ENCODE data around the gene DAAM2. TPM values are rescaled to one million over a fixed set of nuclear protein-coding genes. Genes with fewer than 3 reads are reported as not detected.

DAAM2 gene
- total RNA-seq, 3 donors from 2014 or later = 0.05 TPM; not detected in 2

DNA sequence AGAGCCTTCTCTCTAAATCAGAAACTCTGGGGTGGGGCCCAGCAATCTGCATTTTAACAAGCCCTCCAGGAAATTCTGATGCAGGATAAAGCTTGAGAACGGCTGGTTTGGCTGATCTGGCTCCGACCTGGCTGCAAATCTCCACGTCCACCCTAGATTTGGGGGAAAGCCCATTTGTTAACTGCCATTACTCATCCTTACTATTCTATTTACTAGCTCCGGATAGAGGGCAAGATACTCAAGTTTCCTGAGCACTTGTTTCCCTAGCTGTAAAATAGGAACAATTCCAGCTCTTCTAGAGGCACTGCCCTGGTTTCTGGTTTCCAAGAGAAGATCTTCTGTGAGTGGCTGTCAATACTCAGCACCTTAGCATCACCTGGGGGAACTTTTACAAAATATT lies 44.4 kb downstream of the DAAM2 start:
- no peak for ATAC-seq
- H3K36me3 Mint-ChIP-seq (ENCODE audit: insufficient read depth) = no peaks in the 10 kb centered on the region
- no peak overlapping the region for H3K4me3 Mint-ChIP-seq
- H3K27me3 Mint-ChIP-seq (ENCODE audit: low read depth) = peaks cover 29% of the 10 kb centered on the region
- no peaks in the 10 kb centered on the region for H3K9me3 Mint-ChIP-seq
- H3K4me1 Mint-ChIP-seq (ENCODE audit: low read depth) = no peaks in the 10 kb centered on the region
- no peak for DNase-seq

DNA sequence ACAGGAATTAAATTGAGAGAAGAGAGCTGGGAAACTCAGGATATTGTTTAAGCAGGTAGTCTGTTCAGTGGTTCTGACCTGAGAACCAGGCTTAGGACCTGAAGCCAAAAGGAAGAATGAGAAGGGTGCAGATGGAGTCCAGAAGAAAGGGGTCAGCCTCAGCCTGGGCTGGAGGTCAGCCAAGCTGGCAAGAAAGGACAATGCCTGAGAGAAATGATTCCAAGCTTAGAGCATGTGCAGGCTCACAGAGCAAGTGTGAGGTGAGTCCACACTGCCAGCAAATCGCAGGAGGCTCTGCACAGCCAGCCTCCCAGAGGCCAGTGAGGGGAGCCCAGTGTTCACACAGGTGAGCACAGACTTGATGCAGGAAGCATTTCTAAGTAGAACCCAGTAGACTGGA lies 47.3 kb downstream of the DAAM2 start:
- Mint-ChIP-seq H3K36me3 (ENCODE audit: insufficient read depth) (no peaks in the 10 kb centered on the region), H3K9me3 (no peaks in the 10 kb centered on the region), H3K4me3 (no peak overlapping the region), H3K4me1 (ENCODE audit: low read depth) (no peaks in the 10 kb centered on the region), H3K27me3 (ENCODE audit: low read depth) (peaks cover 29% of the 10 kb centered on the region)
- ATAC-seq = no peak
- DNase-seq = no peak

DNA sequence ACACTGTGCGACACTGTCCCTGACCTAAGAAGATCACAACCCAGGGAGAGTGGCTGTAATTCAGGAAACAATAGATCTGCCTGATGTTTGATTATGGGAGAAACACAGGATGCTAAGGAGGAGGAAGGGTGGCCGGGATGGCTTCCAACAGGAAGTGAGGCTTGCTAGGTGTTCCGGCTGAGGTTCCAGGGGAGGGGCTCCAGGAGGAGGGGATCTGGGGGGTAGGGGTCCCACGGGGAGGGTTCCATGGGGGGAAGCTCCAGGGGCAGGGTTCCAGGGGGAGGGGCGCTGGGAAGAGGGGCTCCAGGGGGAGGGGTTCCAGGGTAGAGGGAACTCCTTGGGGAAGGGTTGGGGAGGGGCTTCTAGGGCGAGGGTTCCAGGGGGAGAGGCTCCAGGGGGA lies 48.6 kb downstream of the DAAM2 start:
- DNase-seq (no peak), ATAC-seq (no peak)
- H3K27me3 Mint-ChIP-seq (ENCODE audit: low read depth) = peaks cover 21% of the 10 kb centered on the region
- H3K4me1 Mint-ChIP-seq (ENCODE audit: low read depth) = no peaks in the 10 kb centered on the region
- no peak overlapping the region for H3K4me3 Mint-ChIP-seq
- no peaks in the 10 kb centered on the region for H3K9me3 Mint-ChIP-seq
- H3K36me3 Mint-ChIP-seq (ENCODE audit: insufficient read depth) = no peaks in the 10 kb centered on the region

DNA sequence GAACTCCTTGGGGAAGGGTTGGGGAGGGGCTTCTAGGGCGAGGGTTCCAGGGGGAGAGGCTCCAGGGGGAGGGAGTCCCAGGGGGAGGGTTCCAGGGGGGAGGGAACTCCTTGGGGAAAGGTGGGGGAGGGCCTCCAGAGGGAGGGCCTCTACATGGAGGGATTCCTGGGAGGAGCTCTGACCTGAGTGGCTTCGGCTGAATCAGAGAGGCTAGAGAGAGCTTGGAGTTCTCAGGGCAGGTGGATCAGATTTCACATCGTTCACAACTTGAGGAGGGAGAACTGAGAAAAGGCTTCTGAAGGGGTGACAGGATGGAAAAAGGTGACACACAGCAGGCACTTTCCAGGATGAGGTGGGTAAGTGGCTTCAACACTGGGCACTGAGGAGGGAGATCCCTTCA lies 49.1 kb downstream of the DAAM2 start:
- DNase-seq = no peak
- H3K36me3 Mint-ChIP-seq (ENCODE audit: insufficient read depth) = no peaks in the 10 kb centered on the region
- no peak overlapping the region for H3K4me3 Mint-ChIP-seq
- no peaks in the 10 kb centered on the region for H3K4me1 Mint-ChIP-seq (ENCODE audit: low read depth)
- peaks cover 21% of the 10 kb centered on the region for H3K27me3 Mint-ChIP-seq (ENCODE audit: low read depth)
- no peaks in the 10 kb centered on the region for H3K9me3 Mint-ChIP-seq
- ATAC-seq = no peak

DNA sequence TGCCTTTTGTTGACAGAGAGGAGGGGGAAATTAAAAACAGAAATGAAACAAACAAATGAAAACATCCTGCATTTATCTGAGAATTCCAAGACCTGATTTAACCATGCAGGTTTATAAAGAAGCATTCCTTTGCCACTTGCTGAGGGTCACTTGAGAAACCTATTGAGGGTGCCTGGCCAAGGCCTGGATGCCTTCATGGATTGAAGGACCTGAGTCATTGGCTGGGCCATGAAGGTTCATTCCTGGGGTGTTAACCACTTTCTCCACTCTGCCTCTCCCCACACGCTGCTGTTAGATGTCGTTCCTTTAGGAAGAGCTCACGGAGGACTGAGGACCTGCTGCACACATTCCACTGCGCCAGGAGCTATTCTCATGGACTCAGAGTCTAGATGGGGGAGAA lies 49.7 kb downstream of the DAAM2 start:
- no peaks in the 10 kb centered on the region for H3K9me3 Mint-ChIP-seq
- H3K36me3 Mint-ChIP-seq (ENCODE audit: insufficient read depth) = no peaks in the 10 kb centered on the region
- no peaks in the 10 kb centered on the region for H3K4me1 Mint-ChIP-seq (ENCODE audit: low read depth)
- H3K27me3 Mint-ChIP-seq (ENCODE audit: low read depth) = peaks cover 19% of the 10 kb centered on the region
- DNase-seq = no peak
- no peak for ATAC-seq
- no peak overlapping the region for H3K4me3 Mint-ChIP-seq

DNA sequence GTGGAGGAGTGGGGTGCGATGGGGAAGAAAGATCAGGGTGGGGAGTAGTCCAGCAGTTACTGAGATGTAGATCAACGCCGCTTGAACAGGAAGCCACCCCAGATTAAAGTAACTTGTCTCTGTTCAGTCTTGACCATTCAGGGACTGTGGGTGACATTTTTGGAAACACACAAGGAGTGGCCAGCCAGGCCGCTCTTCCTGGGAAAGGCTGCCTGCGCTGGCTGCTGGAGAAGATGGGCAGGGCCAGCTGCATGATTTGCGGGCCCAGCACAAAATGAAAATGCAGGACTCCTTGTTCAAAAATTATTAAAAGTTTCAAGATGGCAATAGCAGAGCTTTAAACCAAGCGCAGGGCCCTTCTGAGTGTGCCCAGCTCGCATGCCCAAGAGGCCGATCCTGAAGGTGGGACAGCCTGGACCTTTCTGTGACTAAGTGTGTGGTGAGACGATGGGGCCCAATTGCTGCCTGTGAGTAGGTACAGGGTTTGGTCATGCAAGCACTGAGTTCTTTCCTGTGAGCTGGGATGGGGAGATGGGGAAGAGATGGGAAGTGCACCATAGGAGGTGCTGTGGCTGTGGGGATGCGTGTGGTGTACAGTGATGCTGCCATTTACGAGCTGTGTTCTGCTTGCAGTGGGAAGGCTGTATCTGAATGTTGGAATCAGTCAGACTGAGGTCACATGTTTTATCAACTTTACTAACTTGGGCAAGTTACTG lies 51.3 kb downstream of the DAAM2 start:
- DNase-seq (no peak), ATAC-seq (no peak)
- Mint-ChIP-seq H3K9me3 (no peaks in the 10 kb centered on the region), H3K4me3 (no peak overlapping the region), H3K36me3 (ENCODE audit: insufficient read depth) (no peaks in the 10 kb centered on the region), H3K27me3 (ENCODE audit: low read depth) (peaks cover 15% of the 10 kb centered on the region), H3K4me1 (ENCODE audit: low read depth) (no peaks in the 10 kb centered on the region)

DNA sequence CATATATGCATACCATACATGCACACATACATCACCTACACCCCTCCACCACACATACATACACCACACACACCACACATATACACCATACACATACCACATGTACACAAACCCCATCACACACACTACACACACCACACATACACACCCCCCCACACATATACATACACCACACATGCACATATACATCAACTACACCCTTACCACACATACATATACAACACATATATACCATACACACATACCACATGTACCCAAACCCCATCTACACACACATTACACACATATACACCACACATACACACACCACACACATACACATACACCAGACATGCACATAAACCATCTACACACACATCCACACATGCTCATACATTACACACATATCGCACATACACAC lies 52.7 kb downstream of the DAAM2 start:
- no peak overlapping the region for H3K4me3 Mint-ChIP-seq
- DNase-seq (no peak), ATAC-seq (no peak)
- no peaks in the 10 kb centered on the region for H3K36me3 Mint-ChIP-seq (ENCODE audit: insufficient read depth)
- no peaks in the 10 kb centered on the region for H3K9me3 Mint-ChIP-seq
- H3K4me1 Mint-ChIP-seq (ENCODE audit: low read depth) = no peaks in the 10 kb centered on the region
- peaks cover 5% of the 10 kb centered on the region for H3K27me3 Mint-ChIP-seq (ENCODE audit: low read depth)

DNA sequence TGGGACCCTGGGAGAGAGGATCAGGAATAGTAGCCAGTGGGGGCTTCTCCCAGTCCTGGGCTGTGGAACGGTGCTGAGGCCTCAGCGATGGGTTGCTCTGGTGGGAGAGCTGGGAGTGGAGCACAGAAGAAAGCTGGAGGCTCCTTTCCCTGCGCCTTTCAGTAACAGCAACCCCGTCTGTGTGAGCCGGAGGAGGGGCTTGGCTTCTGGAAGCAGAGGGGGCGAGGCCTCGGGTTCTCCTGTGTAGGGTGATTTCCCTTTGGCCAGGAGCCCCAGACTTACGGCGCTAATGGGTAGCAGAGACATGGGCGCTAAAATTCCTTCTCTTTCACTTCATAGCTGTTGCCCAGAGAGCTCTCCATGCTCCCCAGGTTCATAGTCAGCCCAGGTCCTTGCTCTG lies 55.0 kb downstream of the DAAM2 start:
- DNase-seq (no peak), ATAC-seq (no peak)
- Mint-ChIP-seq H3K4me3 (no peak overlapping the region), H3K9me3 (no peaks in the 10 kb centered on the region), H3K36me3 (ENCODE audit: insufficient read depth) (no peaks in the 10 kb centered on the region), H3K27me3 (ENCODE audit: low read depth) (peaks cover 12% of the 10 kb centered on the region), H3K4me1 (ENCODE audit: low read depth) (no peaks in the 10 kb centered on the region)

DNA sequence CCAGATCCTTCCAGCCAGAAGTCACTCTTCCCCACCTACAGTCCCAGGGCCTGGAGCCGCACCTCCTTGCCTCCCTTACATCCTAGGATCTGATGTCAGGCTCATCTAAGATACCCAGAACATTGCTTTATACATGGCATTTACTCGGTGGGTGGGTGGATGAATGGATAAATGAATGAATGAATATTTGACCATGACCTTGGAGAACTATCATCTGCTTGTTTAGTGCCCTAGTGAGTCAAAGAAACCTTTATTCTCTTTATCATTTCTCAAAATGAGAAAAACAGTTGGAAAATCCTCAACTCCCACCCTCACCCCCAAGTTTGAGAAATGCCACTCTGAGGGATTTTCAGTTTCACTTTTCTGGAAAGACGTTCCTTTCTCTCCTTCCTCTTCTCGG lies 56.0 kb downstream of the DAAM2 start:
- DNase-seq (no peak), ATAC-seq (no peak)
- Mint-ChIP-seq H3K36me3 (ENCODE audit: insufficient read depth) (no peaks in the 10 kb centered on the region), H3K4me3 (no peak overlapping the region), H3K4me1 (ENCODE audit: low read depth) (no peaks in the 10 kb centered on the region), H3K27me3 (ENCODE audit: low read depth) (peaks cover 12% of the 10 kb centered on the region), H3K9me3 (no peaks in the 10 kb centered on the region)

DNA sequence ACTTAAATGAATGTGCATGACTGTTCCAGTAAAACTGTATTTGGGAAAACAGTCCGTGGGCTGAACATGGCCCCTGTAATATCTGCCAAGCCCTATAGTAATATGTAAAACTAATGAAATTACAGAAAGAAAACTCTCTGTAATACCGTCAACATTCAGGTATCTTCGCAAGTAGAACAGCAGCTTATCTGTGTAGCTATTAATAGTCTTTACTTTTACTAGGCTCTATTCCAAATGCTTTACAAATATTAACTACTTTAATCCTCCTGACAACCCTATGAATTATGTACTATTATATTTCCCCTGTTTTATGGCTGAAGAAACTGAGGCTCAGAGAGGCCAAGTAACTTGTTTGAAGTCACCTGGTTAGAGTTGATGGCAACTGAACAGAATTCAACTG lies 57.1 kb downstream of the DAAM2 start:
- ATAC-seq (no peak), DNase-seq (no peak)
- Mint-ChIP-seq H3K27me3 (ENCODE audit: low read depth) (peaks cover 13% of the 10 kb centered on the region), H3K4me3 (no peak overlapping the region), H3K9me3 (no peaks in the 10 kb centered on the region), H3K4me1 (ENCODE audit: low read depth) (no peaks in the 10 kb centered on the region), H3K36me3 (ENCODE audit: insufficient read depth) (no peaks in the 10 kb centered on the region)

DNA sequence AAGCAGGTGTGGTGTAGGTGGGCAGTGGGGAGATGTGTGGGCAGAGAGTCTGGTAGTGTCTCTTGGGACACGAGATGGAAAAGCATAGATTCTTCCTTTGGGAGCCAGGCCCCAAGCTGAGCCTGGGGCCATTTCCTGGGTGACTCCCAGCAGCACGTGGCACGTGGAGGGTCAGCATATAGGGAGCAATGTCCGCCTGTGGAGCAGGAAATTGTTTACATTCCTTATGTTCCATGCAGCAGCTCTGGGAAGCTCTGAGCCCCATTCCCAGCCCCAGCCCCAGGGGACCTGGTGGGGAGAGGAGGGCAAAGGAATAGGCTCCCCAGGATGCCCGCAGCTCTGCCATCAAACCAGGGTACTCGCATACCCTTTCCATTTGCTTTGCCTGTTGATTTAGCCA lies 57.6 kb downstream of the DAAM2 start:
- no peak overlapping the region for H3K4me3 Mint-ChIP-seq
- DNase-seq (no peak), ATAC-seq (no peak)
- no peaks in the 10 kb centered on the region for H3K4me1 Mint-ChIP-seq (ENCODE audit: low read depth)
- peaks cover 13% of the 10 kb centered on the region for H3K27me3 Mint-ChIP-seq (ENCODE audit: low read depth)
- H3K36me3 Mint-ChIP-seq (ENCODE audit: insufficient read depth) = no peaks in the 10 kb centered on the region
- no peaks in the 10 kb centered on the region for H3K9me3 Mint-ChIP-seq

DNA sequence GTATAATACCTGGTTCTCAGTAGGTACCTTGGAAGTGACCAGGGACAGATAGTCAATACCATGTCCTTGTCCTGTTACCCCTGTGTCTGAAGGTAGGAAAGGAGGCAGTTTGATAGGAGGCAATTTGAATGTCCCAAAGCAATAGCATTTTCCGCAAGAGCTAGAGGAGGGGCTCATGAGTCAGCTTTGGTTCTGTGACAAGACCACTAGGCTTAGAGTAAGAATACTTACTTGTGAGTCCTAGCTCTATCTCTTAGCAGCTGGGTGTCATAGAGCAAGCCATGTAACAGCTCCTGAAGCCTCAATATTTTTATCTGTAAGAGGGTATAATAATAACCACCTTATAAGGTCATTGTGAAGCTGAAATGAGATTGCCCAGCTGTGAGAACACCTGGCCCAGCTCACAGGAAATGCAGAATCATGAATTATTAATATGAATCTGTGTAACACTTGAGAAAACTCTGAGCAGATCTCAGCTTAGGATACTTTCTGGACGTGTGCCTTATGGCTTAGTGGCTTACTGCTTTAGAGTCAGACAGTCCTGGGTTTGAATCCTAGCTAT lies 58.6 kb downstream of the DAAM2 start:
- H3K36me3 Mint-ChIP-seq (ENCODE audit: insufficient read depth) = no peaks in the 10 kb centered on the region
- H3K4me3 Mint-ChIP-seq = no peak overlapping the region
- H3K27me3 Mint-ChIP-seq (ENCODE audit: low read depth) = peaks cover 16% of the 10 kb centered on the region
- no peaks in the 10 kb centered on the region for H3K4me1 Mint-ChIP-seq (ENCODE audit: low read depth)
- ATAC-seq = no peak
- H3K9me3 Mint-ChIP-seq = no peaks in the 10 kb centered on the region
- no peak for DNase-seq

DNA sequence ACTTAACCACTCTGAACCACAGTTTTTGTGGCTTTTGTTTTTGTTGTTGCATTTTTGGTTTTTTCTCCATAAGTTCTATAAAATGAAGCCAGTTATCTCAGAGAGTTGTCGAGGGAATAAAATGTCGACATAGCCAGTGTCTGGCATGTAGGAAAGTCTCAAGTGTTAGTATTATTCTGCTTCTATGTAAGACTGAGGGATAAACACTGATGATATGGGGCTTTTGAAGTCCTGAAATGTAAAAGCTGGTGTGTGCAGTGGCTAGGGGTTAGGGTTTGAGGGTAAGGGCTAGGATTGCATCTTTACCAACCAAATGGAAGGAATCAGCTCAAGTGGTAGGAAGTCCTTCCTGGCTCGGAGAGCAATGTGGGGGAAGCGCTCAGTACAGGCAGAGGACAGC lies 59.2 kb downstream of the DAAM2 start:
- Mint-ChIP-seq H3K4me3 (no peak overlapping the region), H3K36me3 (ENCODE audit: insufficient read depth) (no peaks in the 10 kb centered on the region), H3K4me1 (ENCODE audit: low read depth) (no peaks in the 10 kb centered on the region), H3K27me3 (ENCODE audit: low read depth) (peaks cover 16% of the 10 kb centered on the region), H3K9me3 (no peaks in the 10 kb centered on the region)
- no peak for DNase-seq
- no peak for ATAC-seq

DNA sequence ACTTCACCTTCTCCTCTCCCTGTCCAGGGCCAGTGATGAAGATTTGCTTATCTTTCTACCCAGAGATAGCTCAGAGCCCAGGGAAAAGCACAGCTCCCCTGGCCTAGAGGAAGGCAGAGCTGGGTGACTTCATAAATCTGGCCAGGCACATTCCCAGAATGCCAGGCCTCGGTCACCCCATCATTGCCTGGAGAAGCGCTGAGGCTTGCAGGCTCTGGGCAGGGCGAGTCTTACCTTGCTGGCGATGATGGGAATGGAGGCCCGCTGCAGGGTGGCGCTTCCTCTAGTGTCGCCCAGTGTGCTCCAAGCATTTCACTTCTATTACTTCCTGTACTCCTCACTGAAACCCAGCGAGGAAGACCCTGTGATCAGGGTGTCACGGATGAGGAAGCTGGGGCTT lies 60.1 kb downstream of the DAAM2 start:
- DNase-seq = no peak
- H3K9me3 Mint-ChIP-seq = no peaks in the 10 kb centered on the region
- H3K36me3 Mint-ChIP-seq (ENCODE audit: insufficient read depth) = no peaks in the 10 kb centered on the region
- peaks cover 22% of the 10 kb centered on the region for H3K27me3 Mint-ChIP-seq (ENCODE audit: low read depth)
- no peaks in the 10 kb centered on the region for H3K4me1 Mint-ChIP-seq (ENCODE audit: low read depth)
- ATAC-seq = no peak
- no peak overlapping the region for H3K4me3 Mint-ChIP-seq

DNA sequence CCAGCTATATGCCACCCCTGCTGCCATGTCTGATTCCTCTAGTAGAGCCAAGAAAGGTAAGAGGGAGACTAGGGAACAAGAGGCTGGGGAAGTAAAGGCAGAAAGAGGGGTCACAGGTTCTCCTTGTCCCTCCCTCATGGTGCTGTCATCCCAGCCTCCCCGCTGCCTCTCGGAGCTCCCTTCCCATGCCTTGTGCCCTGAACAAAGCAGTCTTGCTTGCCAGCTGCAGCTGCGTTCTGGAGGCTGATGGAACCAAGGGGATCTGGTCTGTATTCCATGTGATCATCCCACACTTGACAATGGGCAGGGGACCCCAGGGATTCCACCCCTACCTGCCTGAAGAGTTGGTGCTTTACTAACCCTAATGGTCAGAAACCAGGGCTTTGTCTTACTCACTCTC lies 61.4 kb downstream of the DAAM2 start:
- ATAC-seq (no peak), DNase-seq (no peak)
- Mint-ChIP-seq H3K4me1 (ENCODE audit: low read depth) (no peaks in the 10 kb centered on the region), H3K9me3 (no peaks in the 10 kb centered on the region), H3K4me3 (no peak overlapping the region), H3K27me3 (ENCODE audit: low read depth) (peaks cover 26% of the 10 kb centered on the region), H3K36me3 (ENCODE audit: insufficient read depth) (no peaks in the 10 kb centered on the region)
